HG03378 (cell line): ENCODE measurements around the gene KCNIP3.

Experiments
- ATAC-seq: cut with Tn5 transposase; IDR thresholded peaks from one replicate; pipeline ENCODE4 v1.9.1; 2021; ENCODE audit warnings: mild to moderate bottlenecking, moderate library complexity; ENCODE audit not compliant: unreplicated experiment

Gene KCNIP3

GRCh38 chr2:95327861-95328260 is 30.7 kb downstream of the KCNIP3 start:
- no peak for ATAC-seq

DNA sequence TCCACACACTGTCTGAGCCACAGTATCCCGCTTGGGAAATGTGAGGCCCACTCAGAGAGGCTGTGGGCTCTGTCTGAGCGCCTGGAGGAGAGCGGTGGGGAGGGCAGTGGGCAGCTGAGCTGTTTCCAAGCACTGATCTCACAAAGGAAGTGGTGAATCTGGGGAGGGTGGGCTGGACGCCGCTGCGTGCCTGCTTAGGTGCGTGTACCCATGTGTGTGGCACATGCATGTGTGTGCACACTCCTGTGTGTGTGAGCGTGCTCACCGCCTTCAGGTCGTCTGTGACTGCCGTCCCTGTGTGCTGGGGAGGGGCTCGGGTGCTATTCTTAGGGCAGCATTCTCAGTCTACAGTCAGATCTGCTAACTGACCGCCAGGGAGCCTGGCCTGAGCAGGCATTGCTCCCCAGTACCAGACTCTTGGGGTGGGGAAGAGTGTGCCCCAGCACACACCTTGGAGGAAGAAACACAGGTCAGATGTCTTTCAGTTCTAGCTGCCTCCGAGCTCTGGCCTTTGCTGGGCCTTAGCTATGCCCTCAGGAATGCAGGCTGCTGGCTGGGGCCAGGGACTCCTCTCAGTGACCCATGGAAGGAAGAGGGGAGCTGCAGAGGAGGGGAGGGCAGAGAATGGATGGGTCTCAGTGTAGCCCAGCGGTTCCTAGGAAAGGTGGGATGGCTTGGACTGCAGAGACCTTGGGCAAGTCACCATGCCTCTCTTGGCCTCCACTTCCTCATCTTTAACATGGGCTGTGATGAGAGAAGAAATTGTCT is 31.4 kb downstream of the KCNIP3 start:
- ATAC-seq = no peak

- ATAC-seq = no peak
Observed at GRCh38 chr2:95329401-95329800, 32.3 kb downstream of the KCNIP3 start.

DNA sequence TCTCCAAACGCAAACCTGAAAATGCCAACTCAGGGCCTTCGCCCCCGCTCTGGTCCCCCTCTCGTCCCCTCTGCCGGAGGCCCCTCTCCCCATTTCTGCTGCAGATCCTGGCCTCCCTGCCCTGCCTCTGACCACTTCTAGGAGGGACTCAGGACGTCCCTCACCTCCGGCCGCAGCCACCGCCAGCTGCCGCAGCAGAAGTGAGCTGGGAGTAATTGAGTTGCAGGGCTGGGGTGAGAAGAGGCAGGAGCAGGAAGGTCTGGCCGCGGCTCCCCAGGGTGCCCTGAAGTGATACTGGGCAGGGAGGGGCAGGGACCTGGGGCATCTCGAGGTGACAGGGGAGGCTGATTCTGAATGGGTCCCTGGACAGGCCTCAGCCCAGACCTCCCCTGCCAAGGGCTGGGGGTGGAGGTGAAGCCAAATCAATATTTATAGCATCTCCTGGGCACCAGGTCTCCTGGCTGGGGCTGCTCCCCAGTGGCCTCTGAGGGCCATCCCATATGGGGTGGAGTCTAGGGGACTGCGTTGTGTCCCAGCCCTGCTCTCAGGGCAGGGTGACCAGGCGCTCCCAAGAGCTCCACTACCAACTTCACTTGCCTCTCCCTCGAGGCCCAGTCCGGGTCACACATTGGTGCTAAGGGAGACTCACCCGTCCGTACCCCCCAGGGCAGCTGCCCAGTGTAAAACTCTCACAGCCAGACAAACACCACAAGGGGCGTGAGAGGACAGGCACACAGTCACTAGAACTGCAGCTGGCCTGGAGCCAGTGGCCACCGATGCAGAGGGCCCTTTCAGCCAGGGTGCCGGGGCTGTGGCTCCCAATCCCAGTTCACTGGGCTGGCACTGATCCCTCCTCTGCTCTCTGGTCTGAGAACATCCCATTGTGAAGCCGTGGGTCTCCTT is 33.0 kb downstream of the KCNIP3 start:
- no peak for ATAC-seq

DNA sequence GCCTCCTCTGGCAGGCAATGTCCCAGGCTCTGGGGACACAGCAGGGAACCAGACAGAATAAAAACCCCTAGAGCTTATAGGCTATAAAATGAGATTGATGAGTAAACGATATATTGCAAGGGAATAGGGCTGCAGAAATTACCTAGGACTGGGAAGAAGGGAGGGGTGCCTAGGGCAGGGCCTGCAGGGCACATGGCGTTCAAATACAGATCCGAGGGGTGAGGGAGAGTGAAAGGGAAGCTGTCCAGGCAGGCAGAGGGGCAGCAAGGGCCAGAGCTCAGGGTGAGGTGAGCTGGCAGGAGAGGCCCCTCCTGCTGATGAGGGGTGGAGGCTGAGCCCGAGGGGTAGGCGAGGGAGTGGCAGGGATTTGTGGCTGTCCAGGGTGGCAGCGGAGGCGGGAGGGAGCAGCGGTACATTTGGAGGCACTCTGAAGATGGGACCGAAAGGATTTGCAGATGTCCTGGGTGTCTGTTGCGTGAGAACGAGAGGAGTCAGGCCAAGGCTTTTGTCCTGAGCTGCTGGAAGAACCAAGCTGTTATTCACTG is 33.7 kb downstream of the KCNIP3 start:
- no peak for ATAC-seq

GRCh38 chr2:95331606-95332005 is 34.5 kb downstream of the KCNIP3 start:
- ATAC-seq = no peak

DNA sequence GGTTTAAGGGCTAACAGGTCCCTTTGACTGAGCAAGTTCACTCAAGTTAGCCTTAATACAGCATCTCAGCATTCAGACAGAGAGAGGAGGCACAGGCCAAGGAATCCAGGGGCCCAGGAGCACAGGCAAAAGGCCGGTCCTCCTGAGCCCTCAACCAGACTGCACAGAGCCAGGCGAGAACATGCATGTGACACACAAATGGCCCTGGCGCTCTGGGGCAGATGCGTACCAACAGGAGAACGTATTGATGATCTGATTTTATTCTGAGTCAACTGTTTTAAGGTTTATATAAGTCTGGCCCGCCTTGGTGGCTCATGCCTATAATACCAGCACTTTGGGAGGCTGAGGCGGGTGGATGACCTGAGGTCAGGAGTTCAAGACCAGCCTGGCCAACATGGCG is 34.9 kb downstream of the KCNIP3 start:
- no peak for ATAC-seq

DNA sequence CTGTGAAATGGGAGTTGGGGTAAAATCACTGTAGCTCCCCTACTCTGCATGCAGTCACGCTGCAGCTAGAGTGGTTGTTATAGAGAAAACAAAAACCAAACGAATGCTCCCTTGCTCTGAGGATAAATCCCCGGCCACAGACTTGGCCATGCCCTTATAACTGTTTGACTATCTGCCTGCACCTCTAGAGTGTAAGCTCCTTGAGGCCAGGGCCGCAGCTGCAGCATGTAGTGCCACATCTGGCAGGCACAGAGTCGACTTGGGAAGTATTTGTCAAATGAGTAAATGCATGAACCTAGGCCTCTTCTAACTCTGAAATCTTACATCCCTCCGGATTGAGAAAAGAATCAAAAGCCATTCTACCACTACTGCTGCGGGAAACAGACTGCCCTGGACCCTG is 35.9 kb downstream of the KCNIP3 start:
- ATAC-seq = no peak

- no peak for ATAC-seq
Observed at GRCh38 chr2:95333888-95334338, 36.8 kb downstream of the KCNIP3 start.

DNA sequence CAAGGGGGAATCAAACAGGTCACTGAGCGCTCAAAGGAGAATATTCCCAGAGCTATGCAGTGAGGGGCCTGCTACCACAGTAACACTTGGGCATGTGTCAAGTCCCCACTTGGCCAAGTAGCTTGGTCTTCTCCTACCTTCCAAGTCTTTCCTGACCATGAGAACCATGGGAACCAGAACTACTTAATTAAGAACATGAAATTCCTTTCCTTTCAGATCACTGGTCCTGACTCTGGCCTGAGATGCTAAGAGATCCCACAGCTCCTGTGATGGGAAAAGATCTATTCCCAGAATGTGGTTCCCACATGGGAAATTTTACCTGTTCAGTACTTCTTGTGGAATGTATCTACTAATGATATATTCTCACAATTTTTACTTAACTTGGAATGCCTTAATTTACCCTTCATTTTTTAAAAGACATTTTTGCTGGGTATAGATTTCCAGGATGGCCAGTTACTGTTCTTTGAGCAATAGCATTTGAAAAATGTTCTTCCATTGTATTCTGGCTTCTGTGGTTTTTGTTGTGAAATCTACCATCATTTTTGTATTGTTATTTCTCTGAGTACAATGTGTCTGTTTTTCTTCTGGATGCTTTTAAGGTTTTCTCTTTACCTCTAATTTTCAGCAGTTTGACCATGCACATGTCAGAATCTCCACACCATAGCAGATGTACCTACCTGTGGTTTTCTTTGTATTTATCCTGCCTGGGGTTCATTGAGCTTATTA is 37.9 kb downstream of the KCNIP3 start:
- ATAC-seq = no peak

GRCh38 chr2:95336406-95336805 is 39.3 kb downstream of the KCNIP3 start:
- no peak for ATAC-seq

DNA sequence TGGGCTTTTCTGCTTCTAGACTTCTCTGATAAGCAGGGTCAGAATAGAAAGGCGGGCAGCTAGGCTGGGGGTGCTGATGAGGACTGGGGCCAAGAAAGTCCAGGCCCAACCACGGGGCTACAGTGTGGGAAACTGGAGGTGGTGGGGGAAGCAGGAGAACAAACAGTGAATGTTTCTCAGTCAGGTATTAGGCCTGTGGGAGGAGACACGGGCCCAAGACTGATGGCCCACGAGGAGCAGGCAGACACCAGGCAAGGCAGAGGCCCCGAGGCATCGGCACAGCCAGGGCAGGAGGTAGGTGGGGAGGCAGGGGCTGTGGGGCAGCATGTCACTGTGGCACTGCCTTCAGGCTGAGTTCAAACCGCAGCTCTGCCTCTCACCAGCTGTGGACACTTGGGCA is 40.7 kb downstream of the KCNIP3 start:
- ATAC-seq = no peak

DNA sequence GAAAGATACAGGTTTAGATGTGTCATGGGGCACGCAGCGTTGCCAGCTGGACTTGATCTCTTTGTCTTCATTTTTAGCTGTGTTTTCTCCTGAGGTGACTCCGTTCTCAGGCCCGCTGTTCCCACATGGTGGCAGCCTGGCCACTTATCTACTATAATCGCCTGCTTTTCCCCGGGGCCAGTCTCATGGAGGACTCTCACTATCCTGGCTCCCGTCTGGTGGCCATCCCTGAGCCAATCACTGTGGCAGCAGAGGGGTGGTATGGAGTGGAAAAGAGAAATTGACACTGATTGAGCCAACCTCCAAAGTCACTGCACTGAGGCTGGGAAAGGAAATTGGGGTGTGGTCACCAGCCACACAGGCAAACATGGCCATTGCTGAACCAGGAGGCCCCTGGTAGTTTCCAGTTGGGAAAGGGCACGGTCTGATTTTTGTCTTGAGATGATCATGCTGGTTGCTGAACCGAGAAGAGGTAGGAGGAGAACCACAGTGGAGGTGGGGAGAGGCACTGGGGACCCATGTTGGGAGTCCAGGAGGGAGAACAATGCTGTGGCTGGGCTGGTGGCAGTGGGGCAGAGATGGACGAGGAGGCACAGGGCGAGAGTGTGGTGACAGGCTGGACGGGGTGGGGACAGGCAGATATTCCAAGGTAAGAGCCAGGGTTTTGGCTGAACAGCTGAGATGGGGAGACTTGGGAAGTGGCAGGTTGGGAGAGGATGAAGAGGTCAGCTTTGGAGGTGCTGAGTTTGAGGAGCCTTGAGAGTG is 45.6 kb downstream of the KCNIP3 start:
- ATAC-seq = no peak

- no peak for ATAC-seq
Observed at GRCh38 chr2:95343429-95344214, 46.5 kb downstream of the KCNIP3 start.

- no peak for ATAC-seq
Observed at GRCh38 chr2:95344215-95344583, 47.1 kb downstream of the KCNIP3 start.

GRCh38 chr2:95344656-95345055 is 47.5 kb downstream of the KCNIP3 start:
- no peak for ATAC-seq

GRCh38 chr2:95345081-95345562 is 48.0 kb downstream of the KCNIP3 start:
- no peak for ATAC-seq

- ATAC-seq = no peak
Observed at GRCh38 chr2:95345563-95346230, 48.5 kb downstream of the KCNIP3 start.

DNA sequence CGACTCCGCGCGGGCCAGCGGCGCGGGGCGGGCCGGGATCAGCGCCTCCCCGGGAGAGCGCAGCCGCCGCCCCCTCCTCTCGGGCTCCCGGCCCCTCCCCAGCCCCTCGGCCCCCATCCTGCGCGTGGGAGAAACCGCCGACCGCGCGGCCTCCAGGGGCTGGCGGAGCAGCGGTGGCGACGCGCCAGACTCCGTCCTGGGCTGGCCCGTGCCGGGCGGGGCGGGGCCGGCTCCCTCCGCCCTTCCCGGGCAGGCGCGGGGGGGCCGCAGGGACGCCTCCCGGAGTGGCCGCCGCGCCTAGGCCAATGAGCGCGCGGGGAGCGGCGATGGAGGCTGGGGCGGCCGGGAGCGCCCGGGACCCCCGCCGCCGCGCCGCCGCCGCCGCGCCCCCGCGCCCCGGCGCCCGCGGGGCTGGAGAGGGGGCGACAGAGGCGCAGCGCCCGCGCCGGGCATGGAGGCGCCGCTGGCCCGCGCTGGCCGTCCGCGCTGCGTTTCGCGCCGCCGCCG is 49.1 kb downstream of the KCNIP3 start:
- no peak for ATAC-seq
